OCI-LY1 (cell line): ENCODE results near the gene PSMA8.

Experiments used
- CTCF ChIP-seq: fragments of 200-600 bp; sonication (generic), shearing (Covaris generic); IDR thresholded peaks from 2 replicates; pipeline ENCODE4 v1.5.1; 2017; ENCODE audit warnings: mild to moderate bottlenecking, antibody characterized with exemption, low read length, moderate library complexity, mixed read lengths
- EZH2 ChIP-seq: fragments of 200-600 bp; sonication (generic), shearing (Covaris generic); IDR thresholded peaks from 2 replicates; pipeline ENCODE4 v1.8.0; 2017; ENCODE audit warnings: borderline replicate concordance, mixed run types, mild to moderate bottlenecking, antibody characterized with exemption, low read length, moderate library complexity, mixed read lengths

DNA sequence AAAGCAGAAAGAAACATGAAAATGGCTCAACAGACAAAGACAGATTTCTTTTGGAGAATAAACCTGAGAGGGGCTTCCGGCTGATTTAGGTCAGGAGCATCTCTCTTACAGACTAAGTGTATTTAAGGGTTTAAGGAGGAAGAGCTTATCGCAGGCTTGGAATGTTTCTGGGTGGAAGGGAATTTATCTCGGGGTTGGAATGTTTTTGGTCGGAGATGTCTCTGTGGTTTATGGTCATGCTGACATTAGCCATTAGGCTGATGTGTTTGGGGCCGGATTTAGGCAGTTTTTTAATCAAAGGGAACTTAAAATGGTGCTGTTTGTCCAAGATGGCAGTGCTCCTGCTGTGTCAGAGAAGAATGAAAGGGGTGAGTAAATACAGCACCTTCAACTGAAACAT, 14.4 kb upstream of the PSMA8 start:
- TF ChIP-seq EZH2 (no peak), CTCF (no peak)
